IMR-90 (cell line): ENCODE results near the gene DUSP28.

ENCODE experiments used
- BHLHE40 ChIP-seq: fragments of 150-350 bp; IDR thresholded peaks from 2 replicates; pipeline ENCODE4 v1.6.1; 2016; ENCODE audit warnings: mild to moderate bottlenecking, low read depth, low read length
- CEBPB ChIP-seq: IDR thresholded peaks from 2 replicates; pipeline ENCODE4 v1.6.1; 2012; ENCODE audit warnings: low read depth, low read length, improper control_type of control experiment
- CTCF ChIP-seq: conservative IDR thresholded peaks from 2 replicates; pipeline ENCODE4 v1.5.1; 2012; ENCODE audit warnings: mild to moderate bottlenecking, low read depth, low read length, improper control_type of control experiment
- MAFK ChIP-seq: IDR thresholded peaks from 2 replicates; pipeline ENCODE4 v1.6.1; 2012; ENCODE audit warnings: low read depth, low read length, improper control_type of control experiment
- RFX5 ChIP-seq: IDR thresholded peaks from 2 replicates; pipeline ENCODE4 v1.8.0; 2012; ENCODE audit warnings: low read depth, mild to moderate bottlenecking, low read length, moderate library complexity

- TF ChIP-seq CTCF = peak; percentile 95
- peak; percentile 13; the same call in 1 of the 2 replicates for TF ChIP-seq CEBPB
- TF ChIP-seq RFX5 = peak; percentile 73
- no peak for TF ChIP-seq BHLHE40
- TF ChIP-seq MAFK = no peak
These were observed 46.4 kb upstream of the DUSP28 start for GRCh38 chr2:240513549-240514287.
